C4-2B (cell line): Measurements from ENCODE around the gene TSC22D1.

Source experiments
- H3K27ac ChIP-seq: fragments of 450-650 bp; 2 replicates; pipeline ENCODE4 v1.5.1; 2017
- CTCF ChIP-seq: fragments of 450-650 bp; conservative IDR thresholded peaks from 2 replicates; pipeline ENCODE4 v1.5.1; 2017; ENCODE audit warnings: mild to moderate bottlenecking
- ZFX ChIP-seq: fragments of 450-650 bp; IDR thresholded peaks from 2 replicates; pipeline ENCODE4 v1.6.1; 2017

The TSC22D1 gene

GRCh38 chr13:44425815-44426078 lies 150.4 kb downstream of the TSC22D1 start:
- TF ChIP-seq CTCF (no peak), ZFX (no peak)
- no peak overlapping the region for H3K27ac ChIP-seq

- no peak overlapping the region for H3K27ac ChIP-seq
- no peak for TF ChIP-seq ZFX
- no peak for TF ChIP-seq CTCF
Observed at GRCh38 chr13:44425041-44425814, 150.9 kb downstream of the TSC22D1 start.

GRCh38 chr13:44423824-44424223 lies 152.3 kb downstream of the TSC22D1 start:
- TF ChIP-seq CTCF = no peak
- TF ChIP-seq ZFX = no peak
- no peak overlapping the region for H3K27ac ChIP-seq

GRCh38 chr13:44422755-44423643 lies 153.1 kb downstream of the TSC22D1 start:
- no peak for TF ChIP-seq ZFX
- TF ChIP-seq CTCF = no peak
- H3K27ac ChIP-seq = no peak overlapping the region

GRCh38 chr13:44421853-44422525 lies 154.1 kb downstream of the TSC22D1 start:
- no peak for TF ChIP-seq CTCF
- no peak for TF ChIP-seq ZFX

GRCh38 chr13:44420376-44421220 lies 155.5 kb downstream of the TSC22D1 start:
- no peak for TF ChIP-seq CTCF
- TF ChIP-seq ZFX = no peak
- H3K27ac ChIP-seq = no peak overlapping the region

More at GRCh38 chr13:44421853-44422525, 154.1 kb downstream of the TSC22D1 start:
- H3K27ac ChIP-seq = no peak overlapping the region
